HG03039 (cell line): ENCODE data around the gene SLC13A5.
"Not testable (repeated sequence)": the region's sequence is repeated elsewhere in the genome, so short reads cannot be mapped to it uniquely, and the experiment has no call there.

ENCODE experiments used
- ATAC-seq: cut with Tn5 transposase; IDR thresholded peaks from one replicate; pipeline ENCODE4 v1.9.1; 2021; ENCODE audit warnings: mild to moderate bottlenecking, moderate library complexity; ENCODE audit not compliant: unreplicated experiment

Gene SLC13A5

GRCh38 chr17:6713130-6713917 lies at the start of gene SLC13A5:
Gene SLC13A5 (minus strand): TSS chr17:6713369. CDS start chr17:6713333, 36 bp downstream.
- ATAC-seq: no peak

GRCh38 chr17:6761779-6762178 lies 48.6 kb upstream of the SLC13A5 start:
- no peak for ATAC-seq

- ATAC-seq: no peak
Measured at GRCh38 chr17:6757747-6758146, 44.6 kb upstream of the SLC13A5 start.

- no peak for ATAC-seq
Measured at GRCh38 chr17:6756425-6757031, 43.4 kb upstream of the SLC13A5 start.

GRCh38 chr17:6755731-6756184 lies 42.6 kb upstream of the SLC13A5 start, which contains the start of gene XAF1:
Gene XAF1 (plus strand): TSS chr17:6756046. CDS start chr17:6756079, 33 bp downstream.
- no peak for ATAC-seq

- ATAC-seq: no peak
Measured at GRCh38 chr17:6755281-6755680, 42.1 kb upstream of the SLC13A5 start.

- no peak for ATAC-seq
Measured at GRCh38 chr17:6753546-6753945, 40.4 kb upstream of the SLC13A5 start.

GRCh38 chr17:6753006-6753445 lies 39.9 kb upstream of the SLC13A5 start:
- ATAC-seq: no peak

- ATAC-seq: no peak
Measured at GRCh38 chr17:6752068-6752909, 39.1 kb upstream of the SLC13A5 start.

- no peak for ATAC-seq
Measured at GRCh38 chr17:6749519-6749918, 36.4 kb upstream of the SLC13A5 start.

GRCh38 chr17:6748617-6749016 lies 35.4 kb upstream of the SLC13A5 start:
- ATAC-seq: no peak

- ATAC-seq: not testable (repeated sequence)
Measured at GRCh38 chr17:6746665-6747064, 33.5 kb upstream of the SLC13A5 start.

GRCh38 chr17:6729531-6729930 lies 16.4 kb upstream of the SLC13A5 start:
- ATAC-seq: no peak

- ATAC-seq: no peak
Measured at GRCh38 chr17:6724009-6724408, 10.8 kb upstream of the SLC13A5 start.

GRCh38 chr17:6721744-6722143 lies 8.6 kb upstream of the SLC13A5 start:
- no peak for ATAC-seq

GRCh38 chr17:6716736-6717135 lies 3.6 kb upstream of the SLC13A5 start:
- no peak for ATAC-seq

GRCh38 chr17:6714315-6714874 lies 1.2 kb upstream of the SLC13A5 start:
- ATAC-seq: no peak

- no peak for ATAC-seq
Measured at GRCh38 chr17:6713918-6714271, 726 bp upstream of the SLC13A5 start.

GRCh38 chr17:6712854-6713129 lies 377 bp downstream of the SLC13A5 start:
- ATAC-seq: no peak

- no peak for ATAC-seq
Measured at GRCh38 chr17:6712058-6712853, 913 bp downstream of the SLC13A5 start.

GRCh38 chr17:6711681-6712057 lies 1.5 kb downstream of the SLC13A5 start:
- ATAC-seq: no peak
